Suprapubic skin (tissue), 2 donors: Measurements from ENCODE around the gene CEP95.

Source experiments
- EP300 ChIP-seq: sonication (generic); formaldehyde crosslinking; IDR thresholded peaks from one replicate; pipeline ENCODE4 v1.6.1; 2017; ENCODE audit warnings: antibody characterized with exemption
- POLR2A ChIP-seq, 2 donors: fragments of 450-650 bp; IDR thresholded peaks; one replicate each; pipeline ENCODE4 v1.6.1; 2017; ENCODE audit warnings: antibody characterized with exemption in 2 of 2, mild to moderate bottlenecking in 2 of 2, moderate library complexity in 2 of 2

GRCh38 chr17:64555281-64555680, 48.5 kb downstream of the CEP95 start:
- no peak for TF ChIP-seq POLR2A (IDR thresholded peaks at IDR 0.05)
- no peak for TF ChIP-seq EP300
